NCI-H2029 (cell line): ENCODE results near the gene NHLRC2.
A peak's percentile ranks its signal among the peaks of the same experiment; 100 is the strongest.

ENCODE experiments used
- DNase-seq: peaks from one replicate; lab custom pipeline; 2025; lab: John Stamatoyannopoulos, UW

NHLRC2 gene

DNA sequence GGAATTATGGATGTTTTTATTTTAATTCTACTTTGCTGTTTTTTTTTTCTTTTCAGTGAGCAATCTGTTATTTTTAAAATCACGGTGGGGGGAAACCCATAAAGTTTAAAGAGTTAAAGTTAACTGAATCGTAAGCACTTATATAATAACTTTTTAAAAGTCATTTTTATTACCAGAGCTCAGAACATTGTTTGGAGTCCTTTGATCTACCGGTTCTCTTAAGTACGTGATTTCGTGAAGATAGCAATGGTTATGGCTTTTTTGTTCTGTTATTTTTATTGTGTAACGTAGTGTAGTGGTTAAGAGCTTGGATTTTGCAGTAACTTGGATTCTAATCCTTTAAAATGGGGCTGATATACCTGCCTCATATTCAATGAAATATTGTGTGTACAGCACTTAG lies 57.4 kb downstream of the NHLRC2 start:
- no peak for DNase-seq

- DNase-seq = no peak
Observed at GRCh38 chr10:113912582-113912981, 58.1 kb downstream of the NHLRC2 start.

DNA sequence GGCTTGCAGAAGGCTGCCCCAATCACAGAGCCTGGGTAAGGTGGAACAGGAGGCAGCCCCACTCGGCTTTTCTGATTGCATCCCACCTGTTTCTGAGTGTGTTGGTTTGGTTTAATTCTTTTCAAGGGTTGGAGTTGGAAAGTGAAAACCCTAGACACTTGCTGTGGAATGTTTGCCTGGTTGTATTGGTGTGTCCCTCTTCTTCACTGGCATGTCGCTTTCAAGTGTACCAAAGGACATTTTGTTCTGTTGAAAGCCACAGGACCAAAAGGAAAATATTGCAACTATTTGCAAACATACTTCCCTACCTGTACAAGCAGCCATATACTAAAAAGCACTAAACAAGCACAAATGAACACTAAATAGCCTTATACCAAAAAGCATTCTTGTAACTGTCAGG lies 60.5 kb downstream of the NHLRC2 start:
- no peak for DNase-seq

GRCh38 chr10:113915540-113915939 lies 61.1 kb downstream of the NHLRC2 start:
- DNase-seq = no peak

DNA sequence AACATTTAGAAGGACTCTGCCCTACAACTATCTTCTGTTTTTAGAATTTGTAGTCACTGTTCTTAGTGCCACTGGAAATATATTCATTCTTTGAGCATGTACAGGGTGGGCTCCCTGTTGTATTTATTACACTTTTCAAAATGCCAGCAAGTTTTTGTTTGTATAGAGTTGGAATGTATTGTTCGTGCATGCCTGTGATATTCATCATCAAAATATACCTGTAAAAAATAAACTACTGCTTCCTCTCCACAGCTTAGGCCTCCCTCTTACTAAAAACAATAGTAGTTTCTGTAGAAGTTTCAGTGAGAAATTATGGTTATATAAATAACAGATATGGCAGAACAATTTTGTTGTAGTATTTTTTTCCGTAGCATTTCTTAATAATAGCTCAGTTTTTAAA lies 61.6 kb downstream of the NHLRC2 start:
- no peak for DNase-seq

GRCh38 chr10:113917636-113918035 lies 63.2 kb downstream of the NHLRC2 start:
- no peak for DNase-seq

DNA sequence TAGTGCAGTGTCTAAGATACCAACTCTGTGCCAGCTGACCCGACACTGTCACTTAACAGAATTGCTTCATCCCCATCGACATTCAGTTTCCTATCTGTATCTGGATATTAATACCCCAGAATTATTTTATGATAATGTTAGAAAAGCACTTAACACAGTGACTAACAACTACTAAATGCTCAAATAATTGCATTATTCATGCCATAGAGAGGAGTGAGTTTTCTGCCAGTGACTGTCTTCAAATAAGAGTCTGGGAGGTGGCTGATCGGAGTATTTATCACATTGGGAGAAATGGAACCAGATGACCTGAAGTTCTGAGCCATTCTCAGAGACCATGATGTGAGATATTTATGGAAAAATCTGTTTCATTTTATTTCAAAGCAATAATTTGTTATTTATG lies 65.7 kb downstream of the NHLRC2 start:
- no peak for DNase-seq

DNA sequence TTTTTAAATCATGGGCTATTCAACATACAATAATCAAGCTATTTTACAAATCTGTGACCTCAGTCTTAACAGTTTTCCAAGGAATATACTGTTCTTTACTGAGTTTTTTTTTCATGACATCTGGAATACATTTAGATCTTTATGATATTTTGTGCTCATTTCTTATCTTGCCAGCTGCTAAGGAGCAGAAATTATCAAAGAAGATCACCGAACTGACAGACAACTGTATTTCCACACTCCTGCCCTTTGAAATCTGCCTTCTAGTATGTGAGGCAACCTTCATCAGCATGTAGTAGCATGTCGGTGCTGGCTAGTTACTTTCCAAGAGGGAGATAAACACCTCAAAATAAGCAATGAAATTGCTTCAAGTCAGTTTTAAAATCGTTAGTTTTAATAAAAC lies 66.4 kb downstream of the NHLRC2 start:
- no peak for DNase-seq

DNA sequence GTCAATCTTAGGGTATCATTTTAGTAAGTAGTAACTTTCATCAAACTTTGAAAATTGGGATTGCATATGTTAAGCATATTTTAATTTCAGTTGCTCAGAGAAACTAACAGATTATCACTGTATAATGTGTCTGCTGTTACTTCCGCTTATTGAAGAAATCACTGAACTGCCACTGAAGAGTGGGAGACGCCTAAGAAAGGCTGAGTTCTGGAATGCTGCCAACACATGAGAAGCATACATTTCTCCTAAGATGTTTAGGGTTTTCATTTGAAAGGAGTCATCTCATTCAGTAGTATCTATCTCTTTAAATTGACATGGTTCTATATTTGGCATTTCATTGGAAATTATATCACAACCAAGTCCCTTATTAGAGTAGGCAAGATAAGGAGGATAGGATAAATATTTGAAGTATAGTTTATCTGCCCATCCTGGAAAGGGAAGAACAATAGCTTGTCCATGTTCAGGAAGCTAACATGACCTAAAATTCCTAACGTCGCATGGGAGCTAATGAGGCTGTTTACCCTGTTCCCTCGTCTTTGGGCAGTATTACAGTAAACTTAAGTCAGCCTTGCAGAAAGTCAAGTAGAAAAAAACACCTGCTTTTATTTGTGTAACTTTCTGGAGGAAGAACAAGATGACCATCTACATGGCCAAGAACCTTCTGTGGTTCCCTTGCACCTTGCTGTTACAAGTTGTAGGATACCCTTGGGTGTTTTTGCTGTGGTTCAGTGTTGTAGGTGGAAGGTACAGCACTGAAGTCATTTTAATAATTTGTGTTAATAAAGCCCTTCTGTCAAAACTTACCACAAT lies 67.3 kb downstream of the NHLRC2 start:
- DNase-seq = no peak

- no peak for DNase-seq
Observed at GRCh38 chr10:113922787-113923570, 68.5 kb downstream of the NHLRC2 start.

- no peak for DNase-seq
Observed at GRCh38 chr10:113924186-113924585, 69.7 kb downstream of the NHLRC2 start.

GRCh38 chr10:113924664-113925063 lies 70.2 kb downstream of the NHLRC2 start:
- no peak for DNase-seq

DNA sequence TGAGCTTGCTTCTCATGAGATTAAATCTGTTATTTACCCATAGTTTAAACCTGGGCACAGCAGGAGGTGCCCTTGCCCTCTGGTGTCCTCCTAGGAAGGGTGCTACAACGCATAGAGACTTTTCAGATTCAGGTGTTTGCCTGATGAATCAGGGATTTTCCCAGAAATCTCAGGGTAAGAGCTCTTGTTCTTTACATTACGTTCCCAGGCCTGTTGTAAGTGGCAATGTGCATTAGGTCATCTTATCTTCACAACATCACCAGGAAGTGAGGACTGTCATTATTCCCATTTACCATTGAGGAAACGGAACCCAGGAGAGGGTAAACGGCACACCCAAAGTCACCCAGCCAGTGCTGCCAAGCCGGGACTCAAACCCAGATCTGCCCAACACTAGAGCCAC lies 73.0 kb downstream of the NHLRC2 start:
- DNase-seq = peak; percentile 1

GRCh38 chr10:113928830-113929229 lies 74.4 kb downstream of the NHLRC2 start:
- no peak for DNase-seq

- DNase-seq = no peak
Observed at GRCh38 chr10:113929522-113929921, 75.1 kb downstream of the NHLRC2 start.

DNA sequence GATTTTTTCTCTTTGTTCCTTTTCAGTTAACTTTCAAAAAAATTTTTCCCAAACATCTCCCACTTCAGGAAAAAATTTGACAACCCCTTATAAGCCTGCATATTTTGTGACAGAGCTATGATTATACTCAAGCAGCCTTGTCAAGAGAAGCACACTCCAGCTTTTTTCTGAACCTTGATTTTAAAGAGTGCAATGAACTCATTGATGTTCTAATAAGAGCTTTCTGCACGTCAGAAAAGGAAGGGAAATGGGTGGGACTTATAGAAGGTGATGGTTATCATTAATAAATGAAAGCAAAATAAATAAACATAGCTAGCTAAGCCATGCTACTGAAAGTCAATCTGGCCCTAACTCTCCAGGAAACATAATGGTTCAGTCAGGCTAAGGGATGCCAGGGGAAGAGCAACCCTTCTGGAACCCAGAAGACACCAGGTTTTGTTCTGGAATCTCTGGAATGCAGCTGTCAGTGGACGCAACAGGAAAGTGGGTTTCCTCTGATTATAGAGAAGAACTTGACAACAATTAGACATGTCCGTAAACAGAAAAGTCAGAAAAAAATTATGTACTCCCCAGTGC lies 76.1 kb downstream of the NHLRC2 start:
- DNase-seq = no peak

GRCh38 chr10:113932854-113933253 lies 78.4 kb downstream of the NHLRC2 start:
- DNase-seq = no peak

DNA sequence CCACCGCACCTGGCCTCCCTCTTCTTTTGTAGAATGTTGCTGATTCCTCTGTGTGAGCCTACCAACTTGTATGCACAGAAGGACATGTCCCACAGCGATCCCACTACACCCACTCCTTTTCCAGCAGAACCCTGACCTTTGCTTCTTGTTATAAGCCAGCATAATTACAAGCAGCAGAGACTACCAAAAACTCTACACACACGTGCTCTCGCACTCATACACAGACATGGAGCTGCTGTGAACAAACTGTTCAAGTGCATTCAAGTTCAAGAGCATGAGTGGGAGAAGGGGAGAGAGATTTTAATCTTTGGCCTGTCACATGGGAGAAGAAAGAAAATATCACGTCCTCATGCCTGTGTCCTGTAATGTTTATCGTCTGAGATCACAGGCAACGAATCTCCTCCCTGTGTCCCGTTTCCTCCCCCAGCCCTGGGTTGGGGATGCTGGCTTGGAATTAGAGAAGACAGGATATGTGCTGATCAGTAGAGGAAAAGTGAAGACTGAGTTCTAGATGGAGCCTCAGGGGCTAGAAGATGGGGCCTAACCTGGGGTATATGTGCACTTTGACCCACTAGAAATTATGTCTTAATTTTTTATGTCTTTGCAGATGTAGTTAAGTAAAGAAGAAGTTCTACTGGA lies 79.6 kb downstream of the NHLRC2 start:
- no peak for DNase-seq

DNA sequence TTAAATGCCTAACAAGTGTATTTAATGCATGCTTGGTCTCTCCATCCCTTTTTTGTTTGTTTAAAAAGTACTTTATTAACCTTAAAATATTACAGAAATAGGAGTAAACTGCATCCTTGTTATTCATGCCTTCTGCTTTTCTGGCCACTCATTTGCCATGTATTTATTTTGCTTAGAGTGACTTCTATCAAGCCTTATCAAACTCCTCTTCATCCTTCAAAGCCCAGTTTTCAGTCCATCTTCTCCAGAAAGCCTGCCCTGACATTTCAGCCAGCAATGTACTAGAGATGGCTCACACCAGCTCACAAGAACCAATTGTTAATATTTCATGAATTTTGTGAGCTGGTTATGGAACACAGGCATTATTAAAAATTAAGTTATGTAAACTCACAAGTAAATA lies 82.8 kb downstream of the NHLRC2 start:
- no peak for DNase-seq

GRCh38 chr10:113937756-113938155 lies 83.3 kb downstream of the NHLRC2 start:
- no peak for DNase-seq

DNA sequence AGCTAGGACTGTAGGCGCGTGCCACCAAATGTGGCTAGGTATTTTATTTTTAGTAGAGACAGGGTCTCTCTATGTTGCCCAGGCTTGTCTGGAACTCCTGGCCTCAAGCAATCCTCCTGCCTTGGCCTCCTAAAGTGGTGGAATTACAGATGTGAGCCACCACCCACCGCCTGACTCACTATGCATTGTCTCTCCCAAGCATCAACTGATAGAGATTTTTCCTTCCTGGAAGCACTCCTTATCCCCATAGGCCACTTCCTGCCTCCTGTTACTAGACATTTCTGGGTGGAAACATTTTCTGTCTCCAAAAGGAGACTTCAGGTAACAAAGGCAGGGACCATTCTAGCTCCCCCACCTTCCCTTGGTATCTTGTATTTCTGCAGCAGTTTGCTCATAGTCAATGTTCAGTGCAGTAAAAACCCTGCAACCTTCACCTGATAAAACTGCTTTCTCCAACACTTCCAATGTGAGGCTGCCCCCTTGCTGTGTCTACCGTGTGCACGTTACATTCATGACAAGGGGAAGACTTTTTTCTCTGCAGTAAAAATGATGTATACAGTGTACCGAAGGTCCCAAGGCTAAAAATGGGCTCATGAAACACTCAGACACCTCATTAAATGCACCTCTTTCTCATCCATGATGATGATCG lies 84.9 kb downstream of the NHLRC2 start:
- no peak for DNase-seq

GRCh38 chr10:113941140-113941539 lies 86.7 kb downstream of the NHLRC2 start:
- no peak for DNase-seq
